Measurements from ENCODE around the gene PFDN6. TPM values are rescaled to one million over a fixed set of nuclear protein-coding genes. Genes with fewer than 3 reads are reported as not detected.
A peak's percentile ranks its signal among the peaks of the same experiment; 100 is the strongest.

Gene PFDN6
- polyA plus RNA-seq, 1 experiment, result 49.0 TPM

DNA sequence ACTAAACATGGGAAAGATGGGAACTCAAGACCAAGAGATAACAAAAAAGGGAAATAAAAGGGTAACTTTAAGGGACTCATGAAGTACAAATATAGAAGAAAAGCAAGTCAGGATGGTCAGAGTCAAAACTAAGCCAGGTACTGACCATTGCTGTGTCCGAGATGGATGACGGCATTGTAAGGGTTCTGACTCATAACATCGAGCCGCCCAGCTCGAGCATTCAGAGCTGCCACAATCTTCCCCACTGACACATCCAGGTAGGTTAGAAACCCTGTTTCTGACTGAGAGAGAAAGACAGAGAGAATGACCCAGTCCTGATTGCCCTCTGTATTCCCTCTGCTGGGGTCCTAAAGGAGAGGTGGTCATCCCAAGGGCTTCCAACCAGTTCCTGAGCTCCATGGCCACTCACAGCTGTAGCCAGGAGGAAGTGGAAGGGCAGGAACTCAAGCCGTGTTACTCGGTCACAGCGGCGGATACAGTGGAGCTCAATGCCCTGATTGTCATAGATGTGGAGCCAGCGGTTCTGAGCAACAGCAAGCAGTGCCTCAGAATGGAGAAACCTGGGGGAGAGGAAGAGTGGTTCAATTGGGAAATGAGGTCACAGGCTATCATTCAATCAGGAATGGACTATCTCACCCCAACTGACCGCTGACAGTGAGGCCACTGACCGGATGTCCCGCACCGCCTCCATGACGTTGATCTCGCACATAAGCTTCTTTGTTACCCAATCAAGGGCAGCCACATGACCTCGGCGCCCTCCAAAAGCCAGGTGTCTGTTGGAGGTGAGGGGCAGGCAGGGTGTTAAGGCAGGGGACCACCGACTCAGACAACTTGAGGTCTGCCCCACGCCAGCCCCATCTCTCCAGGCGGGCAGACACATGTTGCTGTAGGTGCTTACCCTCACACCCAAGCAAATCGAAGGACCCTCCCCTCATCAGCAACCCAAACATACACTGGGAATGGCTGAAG lies 2.2 kb upstream of the PFDN6 start:
- CTCF ChIA-PET, result interaction anchor here (2.9 to 4.0 kb wide), 2 partner anchors 10 to 12 kb away, joined by 21 read pairs; partner anchors contain the start of genes B3GALT4 and RGL2
- Histone ChIP-seq H3K4me3 (ENCODE audit: low read depth, low read length) (no peak overlapping the region), H3K36me3 (ENCODE audit: control insufficient read depth, insufficient read depth, low read length) (peaks cover 19% of the 10 kb centered on the region), H3K27me3 (ENCODE audit: control insufficient read depth, insufficient read depth, low read length) (no peaks in the 10 kb centered on the region)
- DNase-seq (ENCODE audit: low read depth), result no peak
- POLR2A ChIA-PET, result interaction anchor here (0.5 kb wide), 1 partner anchor 450 kb away, joined by 7 read pairs; no protein-coding TSS in a partner anchor
- TF ChIP-seq, protein P1, sequence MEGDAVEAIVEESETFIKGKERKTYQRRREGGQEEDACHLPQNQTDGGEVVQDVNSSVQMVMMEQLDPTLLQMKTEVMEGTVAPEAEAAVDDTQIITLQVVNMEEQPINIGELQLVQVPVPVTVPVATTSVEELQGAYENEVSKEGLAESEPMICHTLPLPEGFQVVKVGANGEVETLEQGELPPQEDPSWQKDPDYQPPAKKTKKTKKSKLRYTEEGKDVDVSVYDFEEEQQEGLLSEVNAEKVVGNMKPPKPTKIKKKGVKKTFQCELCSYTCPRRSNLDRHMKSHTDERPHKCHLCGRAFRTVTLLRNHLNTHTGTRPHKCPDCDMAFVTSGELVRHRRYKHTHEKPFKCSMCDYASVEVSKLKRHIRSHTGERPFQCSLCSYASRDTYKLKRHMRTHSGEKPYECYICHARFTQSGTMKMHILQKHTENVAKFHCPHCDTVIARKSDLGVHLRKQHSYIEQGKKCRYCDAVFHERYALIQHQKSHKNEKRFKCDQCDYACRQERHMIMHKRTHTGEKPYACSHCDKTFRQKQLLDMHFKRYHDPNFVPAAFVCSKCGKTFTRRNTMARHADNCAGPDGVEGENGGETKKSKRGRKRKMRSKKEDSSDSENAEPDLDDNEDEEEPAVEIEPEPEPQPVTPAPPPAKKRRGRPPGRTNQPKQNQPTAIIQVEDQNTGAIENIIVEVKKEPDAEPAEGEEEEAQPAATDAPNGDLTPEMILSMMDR (IDR thresholded peaks at IDR 0.05; ENCODE audit: insufficient read depth, low read depth, low read length), result no peak

DNA sequence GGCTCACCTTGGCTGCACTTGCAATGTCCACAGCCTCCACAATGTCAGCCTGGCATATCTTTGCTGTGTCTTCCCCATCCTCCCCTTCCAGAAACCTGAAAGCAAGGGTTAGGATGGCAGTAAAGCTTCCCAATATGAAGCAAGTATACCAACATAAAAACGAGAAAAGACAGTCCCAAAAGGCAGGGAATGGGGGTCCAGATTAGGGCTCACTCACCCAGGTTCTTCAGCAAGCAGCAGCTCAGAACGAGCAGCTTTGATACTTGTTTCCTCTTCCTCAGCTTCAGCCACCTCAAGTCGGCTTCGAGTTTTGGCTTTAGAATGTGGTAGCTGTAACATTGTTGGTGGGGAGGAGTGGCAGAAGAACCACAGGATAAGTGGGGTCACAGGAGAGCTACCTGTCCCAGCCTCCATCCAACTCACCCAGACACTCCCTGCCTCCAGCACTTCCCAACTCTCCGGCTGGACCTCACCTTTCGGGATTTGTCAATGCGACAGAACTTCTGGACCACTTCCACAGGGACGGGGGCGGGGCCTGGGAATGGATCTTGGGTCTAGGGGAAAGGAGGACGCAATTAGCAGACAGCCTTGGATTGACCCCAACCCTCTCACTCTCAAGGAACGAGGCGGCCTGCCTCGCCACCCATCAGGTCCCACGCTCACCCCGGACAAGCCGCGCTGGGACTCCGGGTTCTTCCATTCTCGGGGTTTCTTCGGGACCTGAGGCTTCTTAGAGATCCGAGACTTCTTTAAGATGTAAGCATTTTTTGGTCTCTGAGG lies 1.1 kb upstream of the PFDN6 start:
- TF ChIP-seq, protein P1 (IDR thresholded peaks at IDR 0.05; ENCODE audit: insufficient read depth, low read depth, low read length), result no peak
- H3K4me3 ChIP-seq (ENCODE audit: low read depth, low read length), result peak overlapping the region; percentile 64
- DNase-seq (ENCODE audit: low read depth), result no peak
- POLR2A ChIA-PET, result interaction anchor here (0.5 to 1.0 kb wide), 2 partner anchors 13 to 451 kb away, joined by 4 to 7 read pairs; no protein-coding TSS in a partner anchor
- no peaks in the 10 kb centered on the region for H3K27me3 ChIP-seq (ENCODE audit: control insufficient read depth, insufficient read depth, low read length)
- peaks cover 24% of the 10 kb centered on the region for H3K36me3 ChIP-seq (ENCODE audit: control insufficient read depth, insufficient read depth, low read length)
- CTCF ChIA-PET, result interaction anchor here (1.1 to 4.0 kb wide), 3 partner anchors 11 to 127 kb away, joined by 4 to 21 read pairs (median 21); partner anchors contain the start of genes B3GALT4 and RGL2

DNA sequence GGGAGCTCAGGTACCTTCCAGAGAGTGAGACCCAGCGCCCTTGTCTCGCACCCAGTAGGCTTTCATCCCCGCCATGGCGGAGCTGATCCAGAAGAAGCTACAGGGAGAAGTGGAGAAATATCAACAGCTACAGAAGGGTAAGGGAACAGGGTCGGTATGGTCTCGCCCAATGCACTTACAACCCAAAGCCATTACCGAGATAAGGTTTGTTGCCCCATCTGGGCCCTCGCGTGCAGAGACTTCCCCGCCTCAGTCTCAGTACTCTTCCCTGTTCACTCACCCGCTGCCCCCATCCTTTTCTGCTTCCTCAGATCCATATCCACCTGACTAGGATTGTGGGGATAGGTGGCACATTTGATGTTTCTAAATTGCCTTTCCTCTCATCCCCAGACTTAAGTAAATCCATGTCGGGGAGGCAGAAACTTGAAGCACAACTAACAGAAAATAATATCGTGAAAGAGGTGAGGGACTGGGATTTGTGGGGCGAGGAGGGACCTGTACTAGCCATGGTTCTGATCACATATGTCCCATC lies 449 bp downstream of the PFDN6 start:
- no peak for DNase-seq (ENCODE audit: low read depth)
- peaks cover 23% of the 10 kb centered on the region for H3K36me3 ChIP-seq (ENCODE audit: control insufficient read depth, insufficient read depth, low read length)
- CTCF ChIA-PET, result interaction anchor here (0.6 to 4.0 kb wide), 4 partner anchors 9 to 125 kb away, joined by 3 to 21 read pairs (median 4); partner anchors contain the start of genes B3GALT4 and RGL2

DNA sequence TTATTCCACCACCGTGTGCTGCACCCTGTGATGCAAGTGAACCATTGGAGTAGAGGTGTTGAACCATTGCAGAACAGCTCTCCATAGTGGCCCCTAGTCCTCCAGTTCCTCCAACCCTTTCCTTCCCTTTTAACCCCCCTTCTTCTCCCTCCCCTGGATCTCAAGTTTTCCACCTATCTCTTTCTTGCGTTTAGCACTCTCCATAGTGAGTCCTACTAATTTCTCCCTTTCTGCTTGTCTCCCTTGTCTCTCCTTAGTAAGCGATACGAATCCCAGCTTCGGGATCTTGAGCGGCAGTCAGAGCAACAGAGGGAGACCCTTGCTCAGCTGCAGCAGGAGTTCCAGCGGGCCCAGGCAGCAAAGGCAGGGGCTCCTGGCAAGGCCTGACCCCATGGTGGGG lies 1.1 kb downstream of the PFDN6 start:
- no peak for DNase-seq (ENCODE audit: low read depth)
- CTCF ChIA-PET, result interaction anchor here (0.6 to 4.0 kb wide), 3 partner anchors 8 to 13 kb away, joined by 3 to 21 read pairs (median 3); partner anchors contain the start of genes B3GALT4 and RGL2
- TF ChIP-seq, protein P1 (IDR thresholded peaks at IDR 0.05; ENCODE audit: insufficient read depth, low read depth, low read length), result no peak
- POLR2A ChIA-PET, result no interaction called here
- Histone ChIP-seq H3K4me3 (ENCODE audit: low read depth, low read length) (peak overlapping the region; percentile 64), H3K27me3 (ENCODE audit: control insufficient read depth, insufficient read depth, low read length) (no peaks in the 10 kb centered on the region), H3K36me3 (ENCODE audit: control insufficient read depth, insufficient read depth, low read length) (peaks cover 25% of the 10 kb centered on the region)

More for the DNA sequence above, 449 bp downstream of the PFDN6 start:
- H3K27me3 ChIP-seq (ENCODE audit: control insufficient read depth, insufficient read depth, low read length), result no peaks in the 10 kb centered on the region
- POLR2A ChIA-PET, result interaction anchor here (0.8 kb wide), 2 partner anchors 18 to 40 kb away, joined by 5 to 9 read pairs; partner anchors contain the start of genes RPS18 and VPS52
- TF ChIP-seq, protein P1 (IDR thresholded peaks at IDR 0.05; ENCODE audit: insufficient read depth, low read depth, low read length), result no peak
- peak overlapping the region; percentile 64 for H3K4me3 ChIP-seq (ENCODE audit: low read depth, low read length)
